Chondrocyte (in vitro differentiated cells): ENCODE measurements around the gene MAP4K5. TPM values are rescaled to one million over a fixed set of nuclear protein-coding genes. Genes with fewer than 3 reads are reported as not detected.
"Not testable (repeated sequence)": the region's sequence is repeated elsewhere in the genome, so short reads cannot be mapped to it uniquely, and the experiment has no call there.

Experiments used
- DNase-seq: peaks from one replicate; pipeline ENCODE4 v3.0.0; 2021; ENCODE audit warnings: mixed read lengths, low spot score
- H3K27ac Mint-ChIP-seq: one replicate; pipeline ENCODE4 v1.8.0; 2021; ENCODE audit warnings: mild to moderate bottlenecking, moderate library complexity, mixed read lengths; ENCODE audit not compliant: unreplicated experiment
- H3K27me3 Mint-ChIP-seq: 2 replicates; pipeline ENCODE4 v1.8.0; 2021; ENCODE audit warnings: low read depth, mixed read lengths
- H3K36me3 Mint-ChIP-seq: 2 replicates; pipeline ENCODE4 v1.8.0; 2021; ENCODE audit warnings: low read depth, mixed read lengths
- H3K4me1 Mint-ChIP-seq: 2 replicates; pipeline ENCODE4 v1.8.0; 2021; ENCODE audit warnings: low read depth, mild to moderate bottlenecking, mixed read lengths
- H3K4me3 Mint-ChIP-seq: one replicate; pipeline ENCODE4 v1.8.0; 2021; ENCODE audit warnings: mild to moderate bottlenecking, moderate library complexity, mixed read lengths; ENCODE audit not compliant: unreplicated experiment
- H3K9me3 Mint-ChIP-seq: 2 replicates; pipeline ENCODE4 v1.8.0; 2021; ENCODE audit warnings: low read depth, mixed read lengths
- total RNA-seq: library from RNA; stranded (reverse); gene quantifications from 3 replicates; pipeline ENCODE4 v1.2.1, GENCODE V29; 2021
- TF ChIP-seq, protein P1 (sequence below): fragments of 200-600 bp; sonication (generic); IDR thresholded peaks from 2 replicates; pipeline ENCODE4 v1.5.0; 2021; ENCODE audit warnings: antibody characterized with exemption, mild to moderate bottlenecking, moderate library complexity

The MAP4K5 gene
- total RNA-seq, 1 donor from 2014 or later = 103 TPM

DNA sequence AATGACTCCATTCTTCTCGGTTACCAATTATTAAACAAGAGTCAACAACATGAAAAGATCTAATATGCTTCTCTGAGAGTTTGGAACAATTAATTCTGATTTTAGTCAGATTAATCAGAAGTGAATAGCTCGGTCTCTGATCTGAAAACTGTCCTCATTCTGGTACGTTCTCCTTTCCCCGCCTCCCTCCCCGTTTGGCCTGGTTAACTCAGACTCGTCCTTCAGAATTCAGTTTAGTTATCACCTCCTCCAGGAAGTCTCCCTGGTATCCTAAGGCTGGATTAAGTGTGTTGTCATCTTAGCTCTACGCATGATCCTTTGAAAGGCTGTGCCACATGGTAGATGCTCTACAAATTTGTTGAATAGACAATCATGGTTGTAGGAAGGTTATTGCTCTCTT is 22.2 kb downstream of the MAP4K5 start:
- H3K27me3 Mint-ChIP-seq = no peaks in the 10 kb centered on the region
- TF ChIP-seq, protein P1, sequence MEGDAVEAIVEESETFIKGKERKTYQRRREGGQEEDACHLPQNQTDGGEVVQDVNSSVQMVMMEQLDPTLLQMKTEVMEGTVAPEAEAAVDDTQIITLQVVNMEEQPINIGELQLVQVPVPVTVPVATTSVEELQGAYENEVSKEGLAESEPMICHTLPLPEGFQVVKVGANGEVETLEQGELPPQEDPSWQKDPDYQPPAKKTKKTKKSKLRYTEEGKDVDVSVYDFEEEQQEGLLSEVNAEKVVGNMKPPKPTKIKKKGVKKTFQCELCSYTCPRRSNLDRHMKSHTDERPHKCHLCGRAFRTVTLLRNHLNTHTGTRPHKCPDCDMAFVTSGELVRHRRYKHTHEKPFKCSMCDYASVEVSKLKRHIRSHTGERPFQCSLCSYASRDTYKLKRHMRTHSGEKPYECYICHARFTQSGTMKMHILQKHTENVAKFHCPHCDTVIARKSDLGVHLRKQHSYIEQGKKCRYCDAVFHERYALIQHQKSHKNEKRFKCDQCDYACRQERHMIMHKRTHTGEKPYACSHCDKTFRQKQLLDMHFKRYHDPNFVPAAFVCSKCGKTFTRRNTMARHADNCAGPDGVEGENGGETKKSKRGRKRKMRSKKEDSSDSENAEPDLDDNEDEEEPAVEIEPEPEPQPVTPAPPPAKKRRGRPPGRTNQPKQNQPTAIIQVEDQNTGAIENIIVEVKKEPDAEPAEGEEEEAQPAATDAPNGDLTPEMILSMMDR = no peak
- H3K27ac Mint-ChIP-seq = peak overlapping the region; percentile 52
- no peak for DNase-seq
- H3K4me3 Mint-ChIP-seq = no peak overlapping the region
- H3K9me3 Mint-ChIP-seq = peaks cover 4% of the 10 kb centered on the region
- H3K4me1 Mint-ChIP-seq = peaks cover 51% of the 10 kb centered on the region
- no peaks in the 10 kb centered on the region for H3K36me3 Mint-ChIP-seq

DNA sequence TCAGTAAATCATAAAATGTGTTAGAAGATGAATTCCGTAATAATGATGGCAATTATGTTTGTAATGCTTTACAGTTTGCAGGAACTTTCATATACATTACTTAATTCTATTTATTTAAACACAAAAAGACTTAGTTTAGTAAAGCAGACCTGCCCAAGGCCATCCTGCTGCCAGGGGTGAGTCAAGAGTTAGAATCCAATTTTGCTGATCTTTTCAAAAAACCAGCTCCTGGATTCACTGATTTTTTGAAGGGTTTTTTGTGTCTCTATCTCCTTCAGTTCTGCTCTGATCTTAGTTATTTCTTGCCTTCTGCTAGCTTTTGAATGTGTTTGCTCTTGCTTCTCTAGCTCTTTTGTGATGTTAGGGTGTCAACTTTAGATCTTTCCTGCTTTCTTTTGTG is 25.3 kb downstream of the MAP4K5 start:
- DNase-seq, H3K36me3 Mint-ChIP-seq, H3K27ac Mint-ChIP-seq, H3K9me3 Mint-ChIP-seq, H3K27me3 Mint-ChIP-seq, H3K4me3 Mint-ChIP-seq: not testable (repeated sequence)
- peaks cover 57% of the 10 kb centered on the region for H3K4me1 Mint-ChIP-seq

DNA sequence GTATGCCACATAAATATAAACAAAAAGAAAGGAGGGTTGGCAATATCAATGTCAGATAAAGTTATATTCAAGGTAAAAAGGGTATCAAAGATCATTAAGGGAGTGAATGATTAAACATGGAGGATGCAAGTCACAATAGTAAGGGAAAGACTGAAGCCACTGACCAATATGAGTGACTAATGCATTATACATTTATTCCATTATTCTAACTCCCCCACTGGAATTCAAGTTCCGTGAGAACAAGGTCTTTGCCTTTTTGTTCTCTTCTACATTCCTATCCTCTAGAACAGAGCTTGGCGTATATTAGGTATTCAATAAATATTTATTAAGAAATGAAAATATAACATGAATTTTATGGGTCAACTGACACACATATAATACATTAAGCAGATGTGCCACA is 30.7 kb downstream of the MAP4K5 start:
- TF ChIP-seq, protein P1 = no peak
- Mint-ChIP-seq H3K4me3 (no peak overlapping the region), H3K27me3 (no peaks in the 10 kb centered on the region), H3K9me3 (no peaks in the 10 kb centered on the region), H3K27ac (peak overlapping the region; percentile 81), H3K4me1 (peaks cover 56% of the 10 kb centered on the region), H3K36me3 (peaks cover 8% of the 10 kb centered on the region)
- DNase-seq = no peak

DNA sequence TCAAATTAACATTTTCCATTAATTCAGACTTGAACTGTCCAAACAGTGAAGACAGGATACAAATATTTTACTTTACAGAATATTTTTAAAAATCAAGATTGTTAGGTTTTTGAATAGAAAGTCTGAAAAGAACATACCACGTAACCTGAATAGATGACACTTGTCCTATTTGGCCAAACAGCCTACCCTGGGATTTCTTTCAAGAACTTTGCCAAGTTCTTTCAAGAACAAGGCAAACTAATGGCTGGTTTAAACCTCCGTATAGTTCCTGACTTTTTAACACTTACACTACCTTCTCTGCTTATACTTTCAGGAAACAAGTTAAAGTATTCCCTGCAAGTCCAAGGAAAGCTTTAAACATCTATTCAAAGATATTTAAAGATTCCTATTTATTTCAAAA is 35.0 kb downstream of the MAP4K5 start:
- peaks cover 7% of the 10 kb centered on the region for H3K36me3 Mint-ChIP-seq
- TF ChIP-seq, protein P1 = no peak
- H3K27me3 Mint-ChIP-seq = no peaks in the 10 kb centered on the region
- peaks cover 41% of the 10 kb centered on the region for H3K4me1 Mint-ChIP-seq
- no peaks in the 10 kb centered on the region for H3K9me3 Mint-ChIP-seq
- no peak overlapping the region for H3K4me3 Mint-ChIP-seq
- H3K27ac Mint-ChIP-seq = peak overlapping the region; percentile 36
- no peak for DNase-seq

DNA sequence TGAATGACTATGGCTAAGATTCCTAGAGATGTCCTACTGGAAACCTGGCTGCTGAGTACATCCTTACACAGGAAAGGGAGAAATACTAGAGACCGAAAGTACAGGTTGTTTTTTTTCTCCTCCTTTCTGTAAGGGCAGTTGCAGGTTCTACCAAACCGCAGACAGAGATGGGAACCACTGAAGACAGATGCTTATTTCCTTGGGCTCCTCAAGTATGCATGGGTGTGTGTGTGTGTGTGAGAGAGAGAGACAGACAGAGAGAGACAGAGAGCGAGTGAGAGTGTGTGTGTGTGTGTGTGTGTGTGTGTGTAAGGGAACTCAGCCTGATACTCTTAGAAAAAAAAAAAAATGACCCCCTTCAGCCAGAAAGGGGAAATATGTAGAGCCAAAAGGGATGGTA is 42.5 kb downstream of the MAP4K5 start:
- TF ChIP-seq, protein P1 = no peak
- H3K9me3 Mint-ChIP-seq = no peaks in the 10 kb centered on the region
- H3K4me1 Mint-ChIP-seq = peaks cover 17% of the 10 kb centered on the region
- DNase-seq = no peak
- H3K36me3 Mint-ChIP-seq = peaks cover 7% of the 10 kb centered on the region
- H3K27ac Mint-ChIP-seq = no peak overlapping the region
- no peak overlapping the region for H3K4me3 Mint-ChIP-seq
- H3K27me3 Mint-ChIP-seq = no peaks in the 10 kb centered on the region

DNA sequence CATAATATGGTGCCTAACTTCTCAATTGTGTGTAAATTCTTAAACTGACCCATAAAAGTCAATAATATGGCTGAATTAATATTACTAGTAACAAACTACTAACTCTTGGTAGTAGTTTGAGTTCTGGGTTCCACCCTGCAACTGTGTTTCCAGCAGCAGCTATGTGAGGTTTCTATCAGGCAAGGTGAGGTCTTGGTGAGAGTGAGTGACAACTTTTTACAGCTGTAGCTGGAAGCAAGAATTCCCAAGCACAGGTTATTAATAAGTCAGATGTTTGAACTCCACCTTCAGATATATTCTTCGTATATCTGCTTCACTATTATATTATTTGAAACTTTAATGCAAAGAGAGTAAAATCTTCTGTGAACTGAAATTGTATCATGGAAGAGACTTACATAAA is 43.8 kb downstream of the MAP4K5 start:
- peaks cover 4% of the 10 kb centered on the region for H3K36me3 Mint-ChIP-seq
- TF ChIP-seq, protein P1 = no peak
- H3K9me3 Mint-ChIP-seq = no peaks in the 10 kb centered on the region
- no peak overlapping the region for H3K27ac Mint-ChIP-seq
- no peaks in the 10 kb centered on the region for H3K27me3 Mint-ChIP-seq
- no peak overlapping the region for H3K4me3 Mint-ChIP-seq
- H3K4me1 Mint-ChIP-seq = peaks cover 17% of the 10 kb centered on the region
- no peak for DNase-seq
